ENCODE results near the gene RPEL1.

GRCh38 chr10:103224133-103224532, 21.6 kb upstream of the RPEL1 start:
- TF ChIP-seq, protein P1, sequence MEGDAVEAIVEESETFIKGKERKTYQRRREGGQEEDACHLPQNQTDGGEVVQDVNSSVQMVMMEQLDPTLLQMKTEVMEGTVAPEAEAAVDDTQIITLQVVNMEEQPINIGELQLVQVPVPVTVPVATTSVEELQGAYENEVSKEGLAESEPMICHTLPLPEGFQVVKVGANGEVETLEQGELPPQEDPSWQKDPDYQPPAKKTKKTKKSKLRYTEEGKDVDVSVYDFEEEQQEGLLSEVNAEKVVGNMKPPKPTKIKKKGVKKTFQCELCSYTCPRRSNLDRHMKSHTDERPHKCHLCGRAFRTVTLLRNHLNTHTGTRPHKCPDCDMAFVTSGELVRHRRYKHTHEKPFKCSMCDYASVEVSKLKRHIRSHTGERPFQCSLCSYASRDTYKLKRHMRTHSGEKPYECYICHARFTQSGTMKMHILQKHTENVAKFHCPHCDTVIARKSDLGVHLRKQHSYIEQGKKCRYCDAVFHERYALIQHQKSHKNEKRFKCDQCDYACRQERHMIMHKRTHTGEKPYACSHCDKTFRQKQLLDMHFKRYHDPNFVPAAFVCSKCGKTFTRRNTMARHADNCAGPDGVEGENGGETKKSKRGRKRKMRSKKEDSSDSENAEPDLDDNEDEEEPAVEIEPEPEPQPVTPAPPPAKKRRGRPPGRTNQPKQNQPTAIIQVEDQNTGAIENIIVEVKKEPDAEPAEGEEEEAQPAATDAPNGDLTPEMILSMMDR (IDR thresholded peaks at IDR 0.05), result no peak
- TF ChIP-seq POLR2A (IDR thresholded peaks at IDR 0.05), result no peak
- no peak for TF ChIP-seq POLR2AphosphoS5 (IDR thresholded peaks at IDR 0.05; ENCODE audit: insufficient read depth in 1 of 2, low read depth in 1 of 2)

All from vagina (tissue), 2 donors.